SK-N-SH (cell line): Measurements from ENCODE around the gene PXYLP1.

Experiments used
- NFIC ChIP-seq: IDR thresholded peaks from 2 replicates; pipeline ENCODE4 v1.4.0; 2012; ENCODE audit warnings: borderline replicate concordance
- NRF1 ChIP-seq: IDR thresholded peaks from 2 replicates; pipeline ENCODE4 v1.6.1; 2012; ENCODE audit warnings: low read depth, mild to moderate bottlenecking, low read length
- SIN3A ChIP-seq: IDR thresholded peaks from 2 replicates; pipeline ENCODE4 v1.6.1; 2012; ENCODE audit warnings: low read depth, mild to moderate bottlenecking, low read length, moderate library complexity, borderline replicate concordance
- YY1 ChIP-seq: IDR thresholded peaks from 2 replicates; pipeline ENCODE4 v1.4.0; 2012; ENCODE audit warnings: low read depth, mild to moderate bottlenecking
- TF ChIP-seq, protein P1 (sequence below): fragments of 200-600 bp; sonication (generic); IDR thresholded peaks from 2 replicates; pipeline ENCODE4 v1.6.1; 2017; ENCODE audit warnings: antibody characterized with exemption, mild to moderate bottlenecking, moderate library complexity

DNA sequence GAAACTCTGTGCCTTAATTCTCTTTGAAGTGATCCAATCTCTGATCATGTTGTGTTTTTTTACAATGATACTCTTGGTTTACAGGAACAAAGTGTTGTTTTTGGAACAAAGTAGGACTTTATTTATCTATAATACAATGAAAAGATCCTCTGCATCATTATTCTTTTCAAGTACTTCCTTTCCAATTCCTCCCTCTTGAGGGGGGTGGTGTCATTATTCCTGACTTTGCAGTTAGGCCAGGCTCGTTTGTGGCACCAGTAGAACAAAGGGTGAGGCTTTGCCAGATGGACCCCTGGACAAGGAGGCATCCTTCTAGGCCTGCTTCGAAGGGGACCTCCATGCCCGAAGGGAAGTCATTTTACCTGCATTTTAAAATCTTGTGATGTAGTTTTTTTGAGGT is 95.0 kb downstream of the PXYLP1 start:
- TF ChIP-seq YY1 (no peak), NRF1 (no peak), SIN3A (no peak), NFIC (no peak)
- TF ChIP-seq, protein P1, sequence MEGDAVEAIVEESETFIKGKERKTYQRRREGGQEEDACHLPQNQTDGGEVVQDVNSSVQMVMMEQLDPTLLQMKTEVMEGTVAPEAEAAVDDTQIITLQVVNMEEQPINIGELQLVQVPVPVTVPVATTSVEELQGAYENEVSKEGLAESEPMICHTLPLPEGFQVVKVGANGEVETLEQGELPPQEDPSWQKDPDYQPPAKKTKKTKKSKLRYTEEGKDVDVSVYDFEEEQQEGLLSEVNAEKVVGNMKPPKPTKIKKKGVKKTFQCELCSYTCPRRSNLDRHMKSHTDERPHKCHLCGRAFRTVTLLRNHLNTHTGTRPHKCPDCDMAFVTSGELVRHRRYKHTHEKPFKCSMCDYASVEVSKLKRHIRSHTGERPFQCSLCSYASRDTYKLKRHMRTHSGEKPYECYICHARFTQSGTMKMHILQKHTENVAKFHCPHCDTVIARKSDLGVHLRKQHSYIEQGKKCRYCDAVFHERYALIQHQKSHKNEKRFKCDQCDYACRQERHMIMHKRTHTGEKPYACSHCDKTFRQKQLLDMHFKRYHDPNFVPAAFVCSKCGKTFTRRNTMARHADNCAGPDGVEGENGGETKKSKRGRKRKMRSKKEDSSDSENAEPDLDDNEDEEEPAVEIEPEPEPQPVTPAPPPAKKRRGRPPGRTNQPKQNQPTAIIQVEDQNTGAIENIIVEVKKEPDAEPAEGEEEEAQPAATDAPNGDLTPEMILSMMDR, result no peak
